Measurements from ENCODE around the gene FBXW8.

Gene FBXW8

GRCh38 chr12:117076410-117077372 lies 165.9 kb downstream of the FBXW8 start:
- no peak for DNase-seq (ENCODE audit: low read depth)

DNA sequence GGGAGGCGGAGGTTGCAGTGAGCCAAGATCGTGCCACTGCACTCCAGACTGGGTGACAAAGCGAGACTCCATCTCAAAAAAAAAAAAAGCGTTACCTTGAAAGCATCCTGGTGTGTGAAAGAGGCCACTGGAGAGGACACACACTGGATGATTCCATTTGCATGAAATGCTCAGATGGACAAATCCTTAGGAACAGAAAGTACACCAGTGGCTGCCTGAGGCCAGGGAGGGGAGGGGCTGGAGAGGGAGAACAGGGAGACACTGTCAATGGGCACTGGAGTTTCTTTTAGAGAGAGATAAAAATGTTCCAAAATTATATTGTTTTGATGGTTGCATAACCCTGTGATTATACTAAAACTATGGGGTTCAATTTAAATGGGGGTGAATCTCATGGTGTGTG lies 168.7 kb downstream of the FBXW8 start:
- no peak for DNase-seq (ENCODE audit: low read depth)

DNA sequence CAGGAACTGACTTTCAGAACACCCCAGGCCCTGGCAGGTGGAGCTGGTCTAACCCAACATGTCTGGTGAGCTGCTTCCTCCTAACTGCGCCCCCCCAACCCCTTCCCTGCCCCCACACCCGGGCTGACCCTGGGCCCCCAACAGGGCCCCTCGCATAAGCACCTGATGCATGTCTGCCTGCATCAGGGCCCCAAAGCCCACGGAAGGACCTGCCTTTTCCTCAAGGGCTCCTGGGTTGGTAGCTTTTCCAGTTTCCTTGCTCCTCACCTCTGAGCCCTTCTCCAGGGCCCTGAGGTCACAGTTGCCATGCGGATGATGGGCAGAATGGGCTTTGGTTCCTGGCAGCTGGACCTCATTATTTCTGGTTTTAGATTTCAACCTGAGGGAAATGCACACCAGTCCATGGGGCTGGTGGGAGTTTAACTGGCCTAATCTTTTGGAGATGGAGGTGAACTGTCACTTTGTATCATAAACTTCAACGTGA lies 170.0 kb downstream of the FBXW8 start:
- DNase-seq (ENCODE audit: low read depth): no peak

Data from stromal cell of bone marrow (primary cell).